Body of pancreas (tissue), 4 donors: ENCODE measurements around the gene FNDC3B. TPM values are rescaled to one million over a fixed set of nuclear protein-coding genes. Genes with fewer than 3 reads are reported as not detected.
A peak's percentile ranks its signal among the peaks of the same experiment; 100 is the strongest.

Source experiments
- ATAC-seq: fragments of 150-250 bp; one replicate; pipeline ENCODE4 v1.9.1; 2016
- DNase-seq, 4 donors: peaks; one replicate each; pipeline ENCODE4 v3.0.0-alpha.2; 2019
- H3K27ac ChIP-seq, 4 donors: fragments of 200-600 bp; sonication (generic); 1 replicate in 3 of 4; 2 replicates in 1 of 4; pipeline versions ENCODE4 v1.5.1 to v1.6.1; 2016 to 2019; ENCODE audit warnings: mild to moderate bottlenecking in 1 of 4, mixed read lengths in 1 of 4, moderate library complexity in 1 of 4
- H3K27me3 ChIP-seq, 2 donors: fragments of 200-600 bp; sonication (generic); one replicate each; pipeline ENCODE4 v1.6.0; 2016; ENCODE audit warnings: mild to moderate bottlenecking in 1 of 2
- H3K36me3 ChIP-seq, 2 donors: fragments of 200-600 bp; sonication (generic); replicated peaks in 1 of 2; 2 replicates each; pipeline ENCODE4 v1.5.1; 2016; ENCODE audit warnings: low read depth in 2 of 2; ENCODE audit not compliant: insufficient read depth in 1 of 2
- H3K4me1 ChIP-seq: fragments of 200-600 bp; sonication (generic); one replicate; pipeline ENCODE4 v1.6.0; 2016
- H3K4me3 ChIP-seq, 2 donors: fragments of 200-600 bp; sonication (generic); 1 replicate in 1 of 2; 2 replicates in 1 of 2; pipeline ENCODE4 v1.5.1; 2016 to 2019
- H3K9me3 ChIP-seq, 3 donors: fragments of 200-600 bp; sonication (generic); 1 replicate in 2 of 3; 2 replicates in 1 of 3; pipeline ENCODE4 v1.5.1; 2016
- CTCF ChIP-seq, 7 experiments: fragments of 450-650 bp in 4 of 7; fragments of 200-600 bp in 3 of 7; sonication (generic) in 3 of 7; IDR thresholded peaks; one replicate each; pipeline ENCODE4 v1.5.1; 2016 to 2019; ENCODE audit warnings: antibody characterized with exemption in 7 of 7
- POLR2A ChIP-seq, 3 donors: fragments of 450-650 bp; IDR thresholded peaks; one replicate each; pipeline ENCODE4 v1.6.1; 2016; ENCODE audit warnings: antibody characterized with exemption in 3 of 3, mild to moderate bottlenecking in 2 of 3
- WGBS, 2 donors: methylation state at CpG; one replicate each; pipeline ENCODE4 v1.1.5; 2017; 5-methylcytosine and 5-hydroxymethylcytosine counted together
- intact Hi-C: fragments of 100-400 bp; cut with DNase I; formaldehyde crosslinking; loops from one replicate; pipeline ENCODE4 v1.15.1; 2023
- total RNA-seq, 2 donors: library from RNA; depleted of rRNA; stranded (reverse); fragments of >200 nt; gene quantifications; one replicate each; pipeline ENCODE4 v1.1.0, GENCODE V29; 2016

Gene FNDC3B
- total RNA-seq, 2 donors from 2014 or later: 64.3 to 86.0 TPM

GRCh38 chr3:172222478-172223071 is 183.2 kb downstream of the FNDC3B start:
- Histone ChIP-seq H3K4me1 (peaks cover 67% of the 10 kb centered on the region), H3K4me3 (no peak overlapping the region), H3K27me3 (no peaks in the 10 kb centered on the region), H3K9me3 (no peaks in the 10 kb centered on the region), H3K27ac (no peak overlapping the region), H3K36me3 (peaks cover 0 to 3% of the 10 kb centered on the region in 2 donors)
- intact Hi-C loops: no loop called here
- ATAC-seq: no peak
- WGBS, 2 donors: 72 to 81% methylated on average over 10 of the region's 10 CpGs
- no peak for TF ChIP-seq POLR2A (IDR thresholded peaks at IDR 0.05)
- no peak for TF ChIP-seq CTCF (IDR thresholded peaks at IDR 0.05)
- DNase-seq: no peak

GRCh38 chr3:172223870-172224269 is 184.5 kb downstream of the FNDC3B start:
- H3K36me3 ChIP-seq: peaks cover 0 to 6% of the 10 kb centered on the region in 2 donors
- ATAC-seq (no peak), DNase-seq (no peak)
- TF ChIP-seq POLR2A (IDR thresholded peaks at IDR 0.05): no peak
- TF ChIP-seq CTCF (IDR thresholded peaks at IDR 0.05): no peak
- no peak overlapping the region for H3K4me3 ChIP-seq
- peaks cover 54% of the 10 kb centered on the region for H3K4me1 ChIP-seq
- no peaks in the 10 kb centered on the region for H3K9me3 ChIP-seq
- 75 to 78% methylated on average over 4 of the region's 4 CpGs for WGBS, 2 donors
- no peaks in the 10 kb centered on the region for H3K27me3 ChIP-seq
- intact Hi-C loops: no loop called here
- H3K27ac ChIP-seq: no peak overlapping the region

- DNase-seq (no peak), ATAC-seq (no peak)
- no peak for TF ChIP-seq CTCF (IDR thresholded peaks at IDR 0.05)
- TF ChIP-seq POLR2A (IDR thresholded peaks at IDR 0.05): no peak
- H3K9me3 ChIP-seq: no peaks in the 10 kb centered on the region
- peaks cover 46% of the 10 kb centered on the region for H3K4me1 ChIP-seq
- H3K36me3 ChIP-seq: peaks cover 0 to 6% of the 10 kb centered on the region in 2 donors
- H3K27me3 ChIP-seq: no peaks in the 10 kb centered on the region
- intact Hi-C loops: no loop called here
- peak overlapping the region in 1 of 4 donors; percentile 4 for H3K27ac ChIP-seq
- H3K4me3 ChIP-seq: no peak overlapping the region
- 46 to 57% methylated on average over 7 of the region's 7 CpGs for WGBS, 2 donors
These were observed 185.3 kb downstream of the FNDC3B start for GRCh38 chr3:172224560-172225214.

- no peak for DNase-seq
- Histone ChIP-seq H3K27me3 (no peaks in the 10 kb centered on the region), H3K4me1 (peaks cover 44% of the 10 kb centered on the region), H3K9me3 (no peaks in the 10 kb centered on the region), H3K27ac (no peak overlapping the region), H3K36me3 (peaks cover 0 to 6% of the 10 kb centered on the region in 2 donors), H3K4me3 (no peak overlapping the region)
- WGBS, 2 donors: 92 to 94% methylated on average over 4 to 5 of the region's 5 CpGs
- intact Hi-C loops: no loop called here
- no peak for ATAC-seq
- TF ChIP-seq CTCF (IDR thresholded peaks at IDR 0.05) (no peak), POLR2A (IDR thresholded peaks at IDR 0.05) (no peak)
These were observed 185.9 kb downstream of the FNDC3B start for GRCh38 chr3:172225215-172225707.
